Muscle layer of colon (tissue), 2 donors: ENCODE measurements around the gene BMP3.

Source experiments
- H3K27ac ChIP-seq: one replicate; pipeline ENCODE4 v1.7.0; 2013; ENCODE audit warnings: low read depth, mild to moderate bottlenecking, low read length, moderate library complexity
- H3K27me3 ChIP-seq, 2 donors: one replicate each; pipeline ENCODE4 v1.7.0; 2013; ENCODE audit warnings: low read length in 2 of 2, mild to moderate bottlenecking in 2 of 2; ENCODE audit not compliant: insufficient read depth in 2 of 2, control insufficient read depth in 1 of 2
- H3K36me3 ChIP-seq: one replicate; pipeline ENCODE4 v1.7.0; 2013; ENCODE audit warnings: mild to moderate bottlenecking, low read length; ENCODE audit not compliant: insufficient read depth
- H3K4me1 ChIP-seq: one replicate; pipeline ENCODE4 v1.7.0; 2013; ENCODE audit warnings: mild to moderate bottlenecking, low read length; ENCODE audit not compliant: insufficient read depth
- H3K4me3 ChIP-seq, 2 donors: one replicate each; pipeline ENCODE4 v1.7.0; 2013; ENCODE audit warnings: low read length in 2 of 2, low read depth in 1 of 2, mild to moderate bottlenecking in 1 of 2, moderate library complexity in 1 of 2
- H3K9ac ChIP-seq: one replicate; pipeline ENCODE4 v1.7.0; 2013; ENCODE audit warnings: low read length
- H3K9me3 ChIP-seq: one replicate; pipeline ENCODE4 v1.7.0; 2013; ENCODE audit warnings: mild to moderate bottlenecking, low read length
- donor health status: abdominal sarcoma.
- donor health status: Adenocarcinoma of cecum.

Gene BMP3

DNA sequence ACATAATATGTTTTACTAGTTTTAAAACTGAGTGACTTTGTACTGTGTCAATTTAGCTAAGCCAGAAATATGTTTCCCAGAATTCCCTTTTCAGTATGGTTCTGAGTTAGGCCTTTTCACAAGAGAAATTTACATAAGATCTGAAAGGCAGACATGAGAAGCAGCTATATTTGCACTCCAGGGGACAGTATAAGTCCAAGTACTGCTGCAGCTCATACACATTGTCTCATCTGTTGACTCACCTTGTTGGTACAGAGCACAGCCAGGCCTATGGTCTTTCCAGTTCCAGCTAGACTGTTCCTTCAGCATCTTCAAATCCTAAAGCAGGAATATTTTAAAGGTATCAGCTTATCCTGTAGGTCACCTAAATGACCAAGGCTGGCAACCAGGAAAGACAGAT lies 53.5 kb downstream of the BMP3 start:
- Histone ChIP-seq H3K36me3 (no peaks in the 10 kb centered on the region), H3K4me1 (no peaks in the 10 kb centered on the region), H3K9ac (no peak overlapping the region), H3K4me3 (no peak overlapping the region), H3K9me3 (no peaks in the 10 kb centered on the region), H3K27me3 (no peaks in the 10 kb centered on the region), H3K27ac (no peak overlapping the region)

DNA sequence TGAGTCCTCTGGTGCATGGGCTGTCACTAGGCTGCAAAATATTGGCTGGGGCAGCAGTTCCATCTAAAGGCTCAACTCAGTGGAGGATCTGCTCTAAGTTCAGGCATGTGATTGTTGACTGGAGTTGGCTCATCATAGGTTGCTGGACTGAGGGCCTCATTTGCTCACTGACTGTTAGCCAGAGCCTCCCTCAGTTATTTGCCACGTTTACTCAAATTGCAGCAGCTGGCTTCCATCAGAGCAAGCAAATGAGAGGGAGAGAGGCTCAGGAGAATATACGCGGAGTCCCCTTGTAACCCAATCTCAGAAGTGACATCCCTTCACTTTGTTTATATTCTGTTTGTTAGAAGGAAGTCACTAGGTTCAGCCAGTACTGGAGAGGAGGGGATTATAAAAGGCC lies 54.1 kb downstream of the BMP3 start:
- Histone ChIP-seq H3K27ac (no peak overlapping the region), H3K27me3 (no peaks in the 10 kb centered on the region), H3K4me1 (no peaks in the 10 kb centered on the region), H3K9me3 (no peaks in the 10 kb centered on the region), H3K36me3 (no peaks in the 10 kb centered on the region), H3K9ac (no peak overlapping the region), H3K4me3 (no peak overlapping the region)

DNA sequence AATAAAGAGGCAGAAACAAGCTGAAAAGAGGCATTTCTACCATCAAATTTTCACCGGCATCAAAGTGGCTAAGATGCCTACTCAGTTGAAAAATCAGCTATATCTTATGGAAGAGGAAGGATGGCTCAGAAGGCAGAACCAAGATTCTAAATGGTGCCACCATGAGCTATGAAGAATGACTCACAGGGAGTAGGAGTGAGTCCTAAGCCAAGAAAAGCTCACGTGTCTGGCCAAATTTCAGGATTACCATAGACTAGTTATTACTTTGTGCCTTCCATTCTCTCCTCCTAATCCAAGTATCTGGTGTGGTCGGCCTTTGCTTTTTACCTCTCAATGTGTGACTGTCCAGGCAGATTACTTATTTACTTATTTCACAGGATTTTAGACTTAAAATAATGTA lies 54.8 kb downstream of the BMP3 start:
- H3K4me3 ChIP-seq, result no peak overlapping the region

DNA sequence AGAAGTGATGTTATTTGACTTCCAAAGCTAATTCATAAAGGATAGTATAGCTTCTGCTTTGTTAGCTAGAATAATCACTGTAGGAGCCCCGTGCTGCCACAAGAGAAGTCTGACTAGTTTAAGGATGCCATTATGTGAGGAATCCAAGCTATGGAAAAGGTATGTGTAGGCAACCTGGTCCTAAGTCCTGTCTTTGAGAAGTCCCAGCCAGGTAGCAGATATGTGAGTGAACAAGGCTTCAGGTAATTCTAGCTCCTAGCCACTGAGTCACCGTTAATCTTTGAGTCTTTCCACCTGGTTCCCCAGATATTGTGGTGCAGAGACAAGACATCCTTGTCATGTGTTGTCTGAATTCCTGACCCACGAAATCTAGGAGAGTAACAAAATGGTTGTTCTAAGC lies 55.5 kb downstream of the BMP3 start:
- Histone ChIP-seq H3K9me3 (no peaks in the 10 kb centered on the region), H3K4me1 (no peaks in the 10 kb centered on the region), H3K36me3 (no peaks in the 10 kb centered on the region), H3K9ac (no peak overlapping the region), H3K4me3 (no peak overlapping the region), H3K27me3 (no peaks in the 10 kb centered on the region), H3K27ac (no peak overlapping the region)

More for the DNA sequence above, 54.8 kb downstream of the BMP3 start:
- Histone ChIP-seq H3K36me3 (no peaks in the 10 kb centered on the region), H3K27ac (no peak overlapping the region), H3K27me3 (no peaks in the 10 kb centered on the region), H3K9ac (no peak overlapping the region), H3K4me1 (no peaks in the 10 kb centered on the region), H3K9me3 (no peaks in the 10 kb centered on the region)

DNA sequence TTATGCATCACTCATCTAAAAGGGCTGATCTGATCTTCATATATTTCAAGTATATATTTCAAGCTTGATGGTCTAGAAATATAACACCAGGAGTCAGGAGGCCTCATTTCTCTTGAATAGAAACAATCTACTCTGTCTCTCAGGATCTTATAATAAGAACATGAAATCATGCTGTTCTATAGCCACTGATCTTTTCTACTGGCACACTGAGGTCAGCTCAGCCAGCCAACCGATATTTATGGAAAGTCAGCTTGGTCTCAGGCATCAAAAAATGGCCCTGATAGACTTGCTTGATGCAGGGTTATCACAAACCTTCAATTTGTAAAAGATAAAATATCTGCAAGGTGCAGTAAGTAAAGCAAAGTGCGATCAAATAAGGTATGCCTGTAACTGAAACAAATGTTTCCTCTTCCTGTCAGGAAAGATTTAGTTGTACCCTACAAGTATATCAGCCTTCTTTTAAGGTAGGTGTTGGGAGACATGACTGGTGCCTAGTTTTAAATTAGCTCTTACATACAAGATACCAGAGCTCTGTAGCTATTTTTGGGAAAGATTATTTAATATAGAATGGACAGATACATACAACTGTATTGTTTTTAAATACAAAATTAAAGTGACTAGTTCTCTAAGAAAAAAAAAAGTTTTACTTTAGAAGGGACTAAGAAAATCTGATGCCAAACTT lies 63.4 kb downstream of the BMP3 start:
- no peaks in the 10 kb centered on the region for H3K27me3 ChIP-seq
- H3K9me3 ChIP-seq, result no peaks in the 10 kb centered on the region
- H3K36me3 ChIP-seq, result no peaks in the 10 kb centered on the region
- no peaks in the 10 kb centered on the region for H3K4me1 ChIP-seq
- no peak overlapping the region for H3K27ac ChIP-seq
- no peak overlapping the region for H3K9ac ChIP-seq
- no peak overlapping the region for H3K4me3 ChIP-seq

DNA sequence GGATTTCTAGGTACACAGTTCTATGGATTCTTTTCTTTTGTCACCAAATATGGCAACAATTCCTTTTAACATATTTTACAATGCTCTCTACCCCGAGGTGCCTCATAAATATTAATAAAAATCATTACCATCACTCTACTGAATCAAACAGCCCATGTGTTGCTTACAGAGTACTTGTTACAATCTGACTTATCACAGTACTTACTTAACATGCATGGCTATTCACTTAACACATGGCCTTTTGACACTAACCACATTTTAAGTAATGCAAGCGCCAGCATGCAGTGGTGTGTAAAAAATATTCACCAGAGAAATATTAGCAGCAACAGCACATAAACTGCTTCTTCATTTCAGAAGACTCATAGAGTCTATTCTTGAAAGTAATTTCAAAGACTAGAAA lies 64.9 kb downstream of the BMP3 start:
- no peak overlapping the region for H3K4me3 ChIP-seq
- no peak overlapping the region for H3K9ac ChIP-seq
- H3K9me3 ChIP-seq, result no peaks in the 10 kb centered on the region
- no peak overlapping the region for H3K27ac ChIP-seq
- no peaks in the 10 kb centered on the region for H3K36me3 ChIP-seq
- no peaks in the 10 kb centered on the region for H3K27me3 ChIP-seq
- no peaks in the 10 kb centered on the region for H3K4me1 ChIP-seq

DNA sequence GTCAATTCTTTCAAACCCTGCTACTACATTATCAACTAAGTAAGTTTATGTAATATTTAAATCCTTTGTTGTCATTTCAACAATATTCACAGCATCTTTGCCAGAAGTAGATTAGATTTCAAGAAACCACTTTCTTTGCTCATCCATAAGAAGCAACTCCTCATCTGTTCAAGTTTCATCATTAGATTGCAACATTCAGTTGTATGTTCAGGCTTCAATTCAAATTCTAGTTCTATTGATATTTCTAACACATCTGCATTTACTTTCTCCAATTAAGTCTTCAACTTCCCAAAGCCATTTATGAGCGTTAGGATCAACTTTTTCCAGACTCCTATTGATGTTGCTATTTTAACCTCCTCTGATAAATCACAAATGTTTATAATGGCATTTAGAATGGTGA lies 66.1 kb downstream of the BMP3 start:
- Histone ChIP-seq H3K9me3 (no peaks in the 10 kb centered on the region), H3K27me3 (no peaks in the 10 kb centered on the region), H3K9ac (no peak overlapping the region), H3K27ac (no peak overlapping the region), H3K4me1 (no peaks in the 10 kb centered on the region), H3K36me3 (no peaks in the 10 kb centered on the region), H3K4me3 (no peak overlapping the region)

DNA sequence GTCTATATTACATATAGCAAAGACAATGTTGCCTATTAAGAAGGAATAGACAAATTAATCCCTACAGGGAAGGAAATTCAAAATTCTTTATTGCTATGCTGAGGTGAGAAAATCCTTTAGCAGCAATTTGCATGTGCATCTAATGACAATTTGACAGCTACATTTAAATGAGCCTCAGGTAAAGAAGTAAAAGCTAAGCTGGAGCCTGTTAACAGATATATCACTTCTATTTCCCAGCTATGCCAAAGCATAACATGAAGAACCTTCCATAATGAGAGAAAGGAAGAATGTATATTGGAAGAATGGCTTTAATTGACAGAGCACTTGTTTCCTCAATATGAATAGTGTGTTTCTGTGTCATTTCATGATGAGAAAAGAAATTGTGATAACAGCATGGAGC lies 71.6 kb downstream of the BMP3 start:
- Histone ChIP-seq H3K4me1 (no peaks in the 10 kb centered on the region), H3K36me3 (no peaks in the 10 kb centered on the region), H3K27ac (no peak overlapping the region), H3K9ac (no peak overlapping the region), H3K9me3 (no peaks in the 10 kb centered on the region), H3K27me3 (no peaks in the 10 kb centered on the region), H3K4me3 (no peak overlapping the region)

DNA sequence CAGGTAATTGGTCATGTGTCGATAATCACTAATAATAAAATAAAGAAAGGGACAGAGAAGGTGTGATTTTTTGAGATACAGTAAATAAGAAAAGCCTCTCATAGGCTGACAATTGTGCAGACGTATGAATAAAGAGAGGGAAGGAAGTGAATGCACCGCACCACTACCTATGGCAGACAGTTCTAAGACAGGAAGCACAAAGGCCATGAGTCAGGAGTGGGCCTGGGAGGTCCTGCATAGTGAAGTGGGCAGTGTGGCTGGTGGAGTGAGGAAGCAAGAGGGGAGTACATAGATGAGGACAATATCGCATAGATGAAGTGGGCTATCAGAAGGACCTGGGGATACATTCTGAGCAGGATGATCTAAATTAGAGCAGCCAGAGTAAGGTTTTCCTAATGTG lies 75.6 kb downstream of the BMP3 start:
- H3K4me1 ChIP-seq, result no peaks in the 10 kb centered on the region
- H3K36me3 ChIP-seq, result no peaks in the 10 kb centered on the region
- H3K4me3 ChIP-seq, result no peak overlapping the region
- no peak overlapping the region for H3K27ac ChIP-seq
- H3K9me3 ChIP-seq, result no peaks in the 10 kb centered on the region
- H3K27me3 ChIP-seq, result no peaks in the 10 kb centered on the region
- no peak overlapping the region for H3K9ac ChIP-seq
